ENCODE measurements around the gene ZSCAN5A. TPM values are rescaled to one million over a fixed set of nuclear protein-coding genes. Genes with fewer than 3 reads are reported as not detected.

Gene ZSCAN5A
- total and polyA plus RNA-seq, 9 of the 15 experiments (the other 6 are each of a cell fraction or from before 2014, with no cell fraction given), result 5.8 to 15.3 (median 11.8) TPM

GRCh38 chr19:56309511-56310185 is 5.0 kb downstream of the ZSCAN5A start (continued):
- TF ChIP-seq ZNF740 (CRISPR knock-in tag; IDR thresholded peaks at IDR 0.05) (peak; percentile 88), ZNF740 (tag; IDR thresholded peaks at IDR 0.05) (peak in 1 of 2 experiments; percentile 37; a peak in 1 of 4 replicates), SLC30A9 (CRISPR knock-in tag; IDR thresholded peaks at IDR 0.05) (no peak), KDM4B (IDR thresholded peaks at IDR 0.05; ENCODE audit: borderline replicate concordance in 2 of 2, low read depth in 1 of 2) (peak in 1 of 2 experiments; percentile 54; a peak in 1 of 4 replicates), ZNF507 (tag; conservative IDR thresholded peaks at IDR 0.05) (no peak), NFE2L1 (tag; IDR thresholded peaks at IDR 0.05; ENCODE audit: borderline replicate concordance, low read depth) (no peak), PURB (CRISPR knock-in tag; IDR thresholded peaks at IDR 0.05; ENCODE audit: low read depth) (no peak), MYNN (IDR thresholded peaks at IDR 0.05) (no peak), MYNN (CRISPR knock-in tag; IDR thresholded peaks at IDR 0.05) (no peak), MED1 (CRISPR knock-in tag; IDR thresholded peaks at IDR 0.05; ENCODE audit: borderline replicate concordance) (no peak), ZNF263 (CRISPR knock-in tag; IDR thresholded peaks at IDR 0.05; ENCODE audit: borderline replicate concordance) (peak; percentile 83), HDAC6 (IDR thresholded peaks at IDR 0.05; ENCODE audit: low read depth, low read length) (no peak), NUFIP1 (IDR thresholded peaks at IDR 0.05; ENCODE audit: partially characterized antibody) (no peak), RFX7 (CRISPR knock-in tag; IDR thresholded peaks at IDR 0.05) (no peak), JUND (IDR thresholded peaks at IDR 0.05; ENCODE audit: borderline replicate concordance, low read depth, low read length) (peak; percentile 39), JUND (tag; IDR thresholded peaks at IDR 0.05; ENCODE audit: borderline replicate concordance, low read depth, low read length) (no peak; the same call in 2 of the 3 replicates), BCLAF1 (IDR thresholded peaks at IDR 0.05; ENCODE audit: borderline replicate concordance in 1 of 2, control insufficient read depth in 1 of 2, low read depth in 2 of 2, low read length in 1 of 2) (no peak)

Data from K562 (cell line).